OCI-LY7 (cell line): Measurements from ENCODE around the gene IGSF8. TPM values are rescaled to one million over a fixed set of nuclear protein-coding genes. Genes with fewer than 3 reads are reported as not detected.

Experiments used
- BruUV-seq: library from RNA; stranded (reverse); fragments of 400-500 nt; replicated peaks from 2 replicates; lab custom pipeline; 2021; lab: Mats Ljungman, UMichigan
- CTCF ChIA-PET: fragments of 300-600 bp; sonication (Branson Sonifier 250); formaldehyde crosslinking; loops from one replicate; lab custom pipeline; 2022; ENCODE audit warnings: antibody characterized with exemption; ENCODE audit not compliant: unreplicated experiment; lab: Charles Lee
- POLR2A ChIA-PET: fragments of 300-600 bp; sonication (Branson Sonifier 250); formaldehyde crosslinking; loops from one replicate; lab custom pipeline; 2022; ENCODE audit warnings: antibody characterized with exemption; lab: Charles Lee
- DNase-seq: peaks from one replicate; pipeline ENCODE4 v3.0.0-alpha.2; 2015; ENCODE audit warnings: low spot score
- H2AFZ ChIP-seq: fragments of 200-600 bp; sonication (generic), shearing (Covaris generic); 2 replicates; pipeline ENCODE4 v1.6.1; 2014; ENCODE audit warnings: mild to moderate bottlenecking, antibody characterized with exemption, low read length, moderate library complexity
- H3K27ac ChIP-seq: fragments of 200-600 bp; sonication (generic); 2 replicates; pipeline ENCODE4 v1.5.1; 2014; ENCODE audit warnings: mixed run types, low read depth, mild to moderate bottlenecking, moderate library complexity, low read length, inconsistent platforms; ENCODE audit not compliant: poor library complexity, severe bottlenecking
- H3K36me3 ChIP-seq: fragments of 200-600 bp; sonication (generic); 2 replicates; pipeline ENCODE4 v1.6.1; 2014; ENCODE audit warnings: mild to moderate bottlenecking, antibody characterized with exemption, low read length, moderate library complexity, mixed read lengths; ENCODE audit not compliant: insufficient read depth
- H3K4me1 ChIP-seq: fragments of 200-600 bp; sonication (generic); 2 replicates; pipeline ENCODE4 v1.5.1; 2014; ENCODE audit warnings: mild to moderate bottlenecking, low read length; ENCODE audit not compliant: insufficient read depth, poor library complexity, severe bottlenecking
- H3K4me2 ChIP-seq: fragments of 200-600 bp; sonication (generic); 2 replicates; pipeline ENCODE4 v1.6.1; 2014; ENCODE audit warnings: mild to moderate bottlenecking, low read length
- H3K4me3 ChIP-seq: fragments of 200-600 bp; sonication (generic); 2 replicates; pipeline ENCODE4 v1.5.1; 2014; ENCODE audit warnings: mild to moderate bottlenecking, low read depth, low read length; ENCODE audit not compliant: poor library complexity, severe bottlenecking
- H3K79me2 ChIP-seq: fragments of 200-600 bp; sonication (generic); 2 replicates; pipeline ENCODE4 v1.6.1; 2016; ENCODE audit warnings: low read depth, mild to moderate bottlenecking, low read length, moderate library complexity, mixed read lengths; ENCODE audit not compliant: insufficient read depth
- H3K9me2 ChIP-seq: fragments of 200-600 bp; sonication (generic); 2 replicates; pipeline ENCODE4 v1.6.1; 2016; ENCODE audit warnings: mild to moderate bottlenecking, low read length, mixed read lengths; ENCODE audit not compliant: insufficient read depth
- H3K9me3 ChIP-seq: fragments of 200-600 bp; sonication (generic); 2 replicates; pipeline ENCODE4 v1.6.1; 2014; ENCODE audit warnings: mild to moderate bottlenecking, mixed run types, low read length, mixed read lengths
- H4K20me1 ChIP-seq: fragments of 200-600 bp; sonication (generic); 2 replicates; pipeline ENCODE4 v1.6.1; 2014; ENCODE audit warnings: mild to moderate bottlenecking, antibody characterized with exemption, low read length, moderate library complexity, mixed read lengths; ENCODE audit not compliant: insufficient read depth
- EZH2phosphoT487 ChIP-seq: fragments of 200-600 bp; sonication (generic); IDR thresholded peaks from 2 replicates; pipeline ENCODE4 v1.6.1; 2018; ENCODE audit warnings: low read depth, borderline replicate concordance, mild to moderate bottlenecking, mixed run types, antibody characterized with exemption, low read length, moderate library complexity, mixed read lengths
- intact Hi-C: fragments of 100-400 bp; cut with micrococcal nuclease; formaldehyde crosslinking; loops from one replicate; pipeline ENCODE4 v1.10.0; 2022; ENCODE audit not compliant: unreplicated experiment
- total RNA-seq, 2 experiments: library from RNA; depleted of rRNA in 1 of 2; stranded (reverse); fragments of >200 nt in 1 of 2; shearing (Covaris generic) in 1 of 2; gene quantifications; 2 replicates each; pipeline ENCODE4 v1.2.3, GENCODE V29; 2014 to 2022
- TF ChIP-seq, protein P1 (sequence below): fragments of 200-600 bp; sonication (generic); conservative IDR thresholded peaks from 2 replicates; pipeline ENCODE4 v1.5.1; 2014; ENCODE audit warnings: mild to moderate bottlenecking, antibody characterized with exemption, low read length, moderate library complexity, mixed read lengths

The IGSF8 gene
- total RNA-seq, 2 experiments from 2014 or later, result 18.7 to 28.7 TPM

DNA sequence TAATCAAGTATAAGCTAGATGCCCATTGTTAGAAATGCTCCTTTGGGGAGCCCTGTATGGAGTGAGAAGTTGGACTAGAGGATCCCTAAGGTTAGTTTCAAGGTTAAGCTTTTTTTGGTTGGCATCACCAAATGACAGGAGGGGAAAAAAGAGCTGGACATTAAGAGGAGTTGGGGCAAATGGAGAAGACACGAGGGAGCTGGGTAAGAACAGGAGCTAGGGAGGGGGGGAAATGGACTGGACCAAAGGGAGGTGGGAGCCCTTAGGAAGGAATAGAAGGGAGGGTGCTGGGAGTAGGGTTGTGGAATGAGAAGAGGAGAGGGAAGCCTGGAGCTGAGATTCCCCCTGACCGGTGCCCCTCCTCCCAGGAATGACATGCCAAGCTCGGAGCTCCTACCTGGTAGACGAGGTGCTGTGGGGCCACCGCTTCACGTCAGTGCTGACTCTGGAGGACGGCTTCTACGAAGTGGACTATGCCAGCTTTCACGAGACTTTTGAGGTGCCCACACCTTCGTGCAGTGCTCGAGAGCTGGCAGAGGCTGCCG is 11.2 kb downstream of the IGSF8 start:
- peaks cover 20% of the 10 kb centered on the region for H3K36me3 ChIP-seq
- H3K79me2 ChIP-seq, result no peaks in the 10 kb centered on the region
- H3K4me1 ChIP-seq, result no peaks in the 10 kb centered on the region
- POLR2A ChIA-PET, result interaction anchor here (0.5 to 0.7 kb wide), 2 partner anchors 51 to 103 kb away, joined by 3 read pairs; no protein-coding TSS in a partner anchor
- no peak overlapping the region for H3K27ac ChIP-seq
- no peak for DNase-seq
- no peak overlapping the region for H2AFZ ChIP-seq
- no peak for TF ChIP-seq EZH2phosphoT487
- TF ChIP-seq, protein P1, sequence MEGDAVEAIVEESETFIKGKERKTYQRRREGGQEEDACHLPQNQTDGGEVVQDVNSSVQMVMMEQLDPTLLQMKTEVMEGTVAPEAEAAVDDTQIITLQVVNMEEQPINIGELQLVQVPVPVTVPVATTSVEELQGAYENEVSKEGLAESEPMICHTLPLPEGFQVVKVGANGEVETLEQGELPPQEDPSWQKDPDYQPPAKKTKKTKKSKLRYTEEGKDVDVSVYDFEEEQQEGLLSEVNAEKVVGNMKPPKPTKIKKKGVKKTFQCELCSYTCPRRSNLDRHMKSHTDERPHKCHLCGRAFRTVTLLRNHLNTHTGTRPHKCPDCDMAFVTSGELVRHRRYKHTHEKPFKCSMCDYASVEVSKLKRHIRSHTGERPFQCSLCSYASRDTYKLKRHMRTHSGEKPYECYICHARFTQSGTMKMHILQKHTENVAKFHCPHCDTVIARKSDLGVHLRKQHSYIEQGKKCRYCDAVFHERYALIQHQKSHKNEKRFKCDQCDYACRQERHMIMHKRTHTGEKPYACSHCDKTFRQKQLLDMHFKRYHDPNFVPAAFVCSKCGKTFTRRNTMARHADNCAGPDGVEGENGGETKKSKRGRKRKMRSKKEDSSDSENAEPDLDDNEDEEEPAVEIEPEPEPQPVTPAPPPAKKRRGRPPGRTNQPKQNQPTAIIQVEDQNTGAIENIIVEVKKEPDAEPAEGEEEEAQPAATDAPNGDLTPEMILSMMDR, result no peak
- H3K9me3 ChIP-seq, result no peaks in the 10 kb centered on the region
- no peak overlapping the region for H3K4me2 ChIP-seq
- CTCF ChIA-PET, result interaction anchor here (0.8 to 1.3 kb wide), 4 partner anchors 10 to 62 kb away, joined by 3 to 9 read pairs (median 5); partner anchors contain the start of gene IGSF8
- intact Hi-C loops, result no loop called here
- H3K9me2 ChIP-seq, result no peaks in the 10 kb centered on the region
- H4K20me1 ChIP-seq, result no peaks in the 10 kb centered on the region
- no TSS peak for BruUV-seq
- no peak overlapping the region for H3K4me3 ChIP-seq

DNA sequence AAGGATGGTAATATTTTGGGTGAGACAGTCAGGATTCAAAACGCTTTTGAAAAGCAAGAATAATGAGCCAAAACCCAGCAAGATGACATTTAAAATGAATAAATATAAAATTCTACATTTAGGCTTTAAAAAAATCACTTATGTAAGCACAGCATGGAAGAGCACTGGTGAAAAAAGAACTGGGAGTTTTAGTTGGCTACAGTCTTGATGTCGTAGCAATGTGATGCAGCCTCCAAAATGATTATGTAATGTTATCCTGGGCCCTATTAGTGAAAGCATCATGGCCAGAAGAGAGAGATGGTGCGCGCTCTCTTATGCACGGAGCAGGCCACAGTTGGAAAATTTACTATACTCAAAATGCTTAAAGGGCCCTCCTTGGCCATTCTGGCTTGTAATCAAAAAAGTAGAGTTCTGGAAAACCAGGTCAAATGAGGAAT is 11.9 kb downstream of the IGSF8 start:
- intact Hi-C loops, result no loop called here
- no TSS peak for BruUV-seq

More for the DNA sequence above, 11.9 kb downstream of the IGSF8 start:
- H4K20me1 ChIP-seq, result no peaks in the 10 kb centered on the region
- no peak overlapping the region for H2AFZ ChIP-seq
- H3K4me2 ChIP-seq, result no peak overlapping the region
- H3K4me1 ChIP-seq, result no peaks in the 10 kb centered on the region
- H3K79me2 ChIP-seq, result no peaks in the 10 kb centered on the region
- H3K27ac ChIP-seq, result no peak overlapping the region
- TF ChIP-seq EZH2phosphoT487, result no peak
- TF ChIP-seq, protein P1, result no peak
- ChIA-PET CTCF (interaction anchor here (0.6 to 1.3 kb wide), 4 partner anchors 9 to 63 kb away, joined by 3 to 9 read pairs (median 4); no protein-coding TSS in a partner anchor), POLR2A (interaction anchor here (0.7 kb wide), 1 partner anchor 102 kb away, joined by 3 read pairs; no protein-coding TSS in a partner anchor)
- no peaks in the 10 kb centered on the region for H3K9me3 ChIP-seq
- H3K9me2 ChIP-seq, result no peaks in the 10 kb centered on the region
- peaks cover 17% of the 10 kb centered on the region for H3K36me3 ChIP-seq
- no peak overlapping the region for H3K4me3 ChIP-seq
- DNase-seq, result no peak
